ENCODE measurements around the gene PTBP3. TPM values are rescaled to one million over a fixed set of nuclear protein-coding genes. Genes with fewer than 3 reads are reported as not detected.
"Not testable (repeated sequence)": the region's sequence is repeated elsewhere in the genome, so short reads cannot be mapped to it uniquely, and the experiment has no call there.

PTBP3 gene
- total RNA-seq, 1 experiment from 2014 or later, result 57.1 TPM

DNA sequence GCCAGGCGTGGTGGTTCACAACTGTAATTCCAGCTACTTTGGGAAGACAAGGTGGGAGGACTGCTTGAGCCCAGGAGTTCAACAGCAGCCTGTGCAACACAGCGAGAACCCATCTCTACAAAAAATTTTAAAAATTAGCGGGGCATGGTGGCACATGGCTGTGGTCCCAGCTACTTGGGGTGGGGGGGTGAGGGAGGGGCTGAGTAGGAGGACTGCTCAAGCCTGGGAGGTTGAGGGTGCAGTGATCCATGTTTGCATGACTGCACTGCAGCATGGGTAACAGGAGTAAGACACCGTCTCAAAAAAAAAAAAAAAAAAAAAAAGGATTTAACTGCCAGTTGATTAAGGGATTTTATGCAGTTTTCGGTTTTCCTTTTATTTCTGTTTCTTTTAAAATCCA lies 65.0 kb downstream of the PTBP3 start:
- Histone ChIP-seq H3K4me1 (ENCODE audit: insufficient read depth, low read length, poor library complexity, severe bottlenecking) (peaks cover 4% of the 10 kb centered on the region), H3K27me3 (replicated peaks; ENCODE audit: insufficient read depth, low read depth, low read length, poor library complexity) (no peaks in the 10 kb centered on the region), H3K4me3 (ENCODE audit: low read depth, low read length, poor library complexity, severe bottlenecking) (no peak overlapping the region), H3K9me3 (ENCODE audit: low read depth, low read length, poor library complexity, severe bottlenecking) (no peaks in the 10 kb centered on the region), H3K36me3 (ENCODE audit: insufficient read depth, low read length, poor library complexity, severe bottlenecking) (no peaks in the 10 kb centered on the region), H3K27ac (ENCODE audit: low read depth, low read length, poor library complexity, severe bottlenecking) (no peak overlapping the region)
- no peak for TF ChIP-seq EZH2 (IDR thresholded peaks at IDR 0.05; ENCODE audit: borderline replicate concordance, low read depth, low read length, poor library complexity, severe bottlenecking)
- TF ChIP-seq, protein P1, sequence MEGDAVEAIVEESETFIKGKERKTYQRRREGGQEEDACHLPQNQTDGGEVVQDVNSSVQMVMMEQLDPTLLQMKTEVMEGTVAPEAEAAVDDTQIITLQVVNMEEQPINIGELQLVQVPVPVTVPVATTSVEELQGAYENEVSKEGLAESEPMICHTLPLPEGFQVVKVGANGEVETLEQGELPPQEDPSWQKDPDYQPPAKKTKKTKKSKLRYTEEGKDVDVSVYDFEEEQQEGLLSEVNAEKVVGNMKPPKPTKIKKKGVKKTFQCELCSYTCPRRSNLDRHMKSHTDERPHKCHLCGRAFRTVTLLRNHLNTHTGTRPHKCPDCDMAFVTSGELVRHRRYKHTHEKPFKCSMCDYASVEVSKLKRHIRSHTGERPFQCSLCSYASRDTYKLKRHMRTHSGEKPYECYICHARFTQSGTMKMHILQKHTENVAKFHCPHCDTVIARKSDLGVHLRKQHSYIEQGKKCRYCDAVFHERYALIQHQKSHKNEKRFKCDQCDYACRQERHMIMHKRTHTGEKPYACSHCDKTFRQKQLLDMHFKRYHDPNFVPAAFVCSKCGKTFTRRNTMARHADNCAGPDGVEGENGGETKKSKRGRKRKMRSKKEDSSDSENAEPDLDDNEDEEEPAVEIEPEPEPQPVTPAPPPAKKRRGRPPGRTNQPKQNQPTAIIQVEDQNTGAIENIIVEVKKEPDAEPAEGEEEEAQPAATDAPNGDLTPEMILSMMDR (conservative IDR thresholded peaks at IDR 0.05; ENCODE audit: low read depth, low read length), result no peak
- ChIA-PET POLR2A (ENCODE audit: low non-redundant PET) (no interaction called here), CTCF (no interaction called here)
- intact Hi-C loops (cut with micrococcal nuclease; ENCODE audit: unreplicated experiment), result no loop called here
- no TSS peak for BruUV-seq (replicated peaks)
- DNase-seq (ENCODE audit: low spot score), result no peak

GRCh38 chr9:112267086-112267485 lies 66.3 kb downstream of the PTBP3 start:
- H3K4me1 ChIP-seq (ENCODE audit: insufficient read depth, low read length, poor library complexity, severe bottlenecking); H3K36me3 ChIP-seq (ENCODE audit: insufficient read depth, low read length, poor library complexity, severe bottlenecking); intact Hi-C loops (cut with micrococcal nuclease; ENCODE audit: unreplicated experiment); H3K27me3 ChIP-seq (replicated peaks; ENCODE audit: insufficient read depth, low read depth, low read length, poor library complexity); DNase-seq (ENCODE audit: low spot score); H3K9me3 ChIP-seq (ENCODE audit: low read depth, low read length, poor library complexity, severe bottlenecking); H3K4me3 ChIP-seq (ENCODE audit: low read depth, low read length, poor library complexity, severe bottlenecking); H3K27ac ChIP-seq (ENCODE audit: low read depth, low read length, poor library complexity, severe bottlenecking); POLR2A ChIA-PET (ENCODE audit: low non-redundant PET); BruUV-seq (replicated peaks): not testable (repeated sequence)
- CTCF ChIA-PET, result interaction anchor here (0.6 kb wide), 1 partner anchor 177 kb away, joined by 3 read pairs; no protein-coding TSS in a partner anchor

- TF ChIP-seq, protein P1 (conservative IDR thresholded peaks at IDR 0.05; ENCODE audit: low read depth, low read length), result no peak
- TF ChIP-seq EZH2 (IDR thresholded peaks at IDR 0.05; ENCODE audit: borderline replicate concordance, low read depth, low read length, poor library complexity, severe bottlenecking), result no peak
- intact Hi-C loops (cut with micrococcal nuclease; ENCODE audit: unreplicated experiment), result no loop called here
- Histone ChIP-seq H3K27ac (ENCODE audit: low read depth, low read length, poor library complexity, severe bottlenecking) (no peak overlapping the region), H3K4me1 (ENCODE audit: insufficient read depth, low read length, poor library complexity, severe bottlenecking) (no peaks in the 10 kb centered on the region), H3K4me3 (ENCODE audit: low read depth, low read length, poor library complexity, severe bottlenecking) (no peak overlapping the region), H3K27me3 (replicated peaks; ENCODE audit: insufficient read depth, low read depth, low read length, poor library complexity) (no peaks in the 10 kb centered on the region), H3K9me3 (ENCODE audit: low read depth, low read length, poor library complexity, severe bottlenecking) (no peaks in the 10 kb centered on the region), H3K36me3 (ENCODE audit: insufficient read depth, low read length, poor library complexity, severe bottlenecking) (no peaks in the 10 kb centered on the region)
- POLR2A ChIA-PET (ENCODE audit: low non-redundant PET), result no interaction called here
- CTCF ChIA-PET, result no interaction called here
- no TSS peak for BruUV-seq (replicated peaks)
- no peak for DNase-seq (ENCODE audit: low spot score)
These were observed 68.0 kb downstream of the PTBP3 start for GRCh38 chr9:112265391-112265790.

GRCh38 chr9:112262577-112262976 lies 70.8 kb downstream of the PTBP3 start:
- Histone ChIP-seq H3K4me3 (ENCODE audit: low read depth, low read length, poor library complexity, severe bottlenecking) (no peak overlapping the region), H3K36me3 (ENCODE audit: insufficient read depth, low read length, poor library complexity, severe bottlenecking) (no peaks in the 10 kb centered on the region), H3K9me3 (ENCODE audit: low read depth, low read length, poor library complexity, severe bottlenecking) (no peaks in the 10 kb centered on the region), H3K4me1 (ENCODE audit: insufficient read depth, low read length, poor library complexity, severe bottlenecking) (no peaks in the 10 kb centered on the region), H3K27ac (ENCODE audit: low read depth, low read length, poor library complexity, severe bottlenecking) (no peak overlapping the region), H3K27me3 (replicated peaks; ENCODE audit: insufficient read depth, low read depth, low read length, poor library complexity) (no peaks in the 10 kb centered on the region)
- intact Hi-C loops (cut with micrococcal nuclease; ENCODE audit: unreplicated experiment), result no loop called here
- DNase-seq (ENCODE audit: low spot score), result no peak
- ChIA-PET POLR2A (ENCODE audit: low non-redundant PET) (no interaction called here), CTCF (no interaction called here)
- BruUV-seq (replicated peaks), result no TSS peak
- TF ChIP-seq, protein P1 (conservative IDR thresholded peaks at IDR 0.05; ENCODE audit: low read depth, low read length), result no peak
- no peak for TF ChIP-seq EZH2 (IDR thresholded peaks at IDR 0.05; ENCODE audit: borderline replicate concordance, low read depth, low read length, poor library complexity, severe bottlenecking)
